Activated effector memory CD4-positive, alpha-beta T cell treated with Interleukin-2 at 50 U/mL for 16 hours (primary cell): ENCODE measurements around the gene TRIM50.
"Not testable (repeated sequence)": the region's sequence is repeated elsewhere in the genome, so short reads cannot be mapped to it uniquely, and the experiment has no call there.

Experiments
- DNase-seq: peaks from one replicate; pipeline ENCODE4 v3.0.0-alpha.2; 2020

TRIM50 gene

GRCh38 chr7:73349763-73350162 lies 21.9 kb upstream of the TRIM50 start:
- no peak for DNase-seq

GRCh38 chr7:73345951-73346350 lies 18.1 kb upstream of the TRIM50 start:
- no peak for DNase-seq

- no peak for DNase-seq
Observed at GRCh38 chr7:73345538-73345937, 17.7 kb upstream of the TRIM50 start.

- DNase-seq: no peak
Observed at GRCh38 chr7:73343671-73344380, 15.9 kb upstream of the TRIM50 start.

- DNase-seq: no peak
Observed at GRCh38 chr7:73342645-73343044, 14.8 kb upstream of the TRIM50 start.

GRCh38 chr7:73341877-73342276 lies 14.0 kb upstream of the TRIM50 start:
- no peak for DNase-seq

GRCh38 chr7:73340514-73340913 lies 12.6 kb upstream of the TRIM50 start:
- DNase-seq: no peak

- no peak for DNase-seq
Observed at GRCh38 chr7:73338321-73338720, 10.4 kb upstream of the TRIM50 start.

- no peak for DNase-seq
Observed at GRCh38 chr7:73332447-73332846, 4.6 kb upstream of the TRIM50 start.

GRCh38 chr7:73330772-73331171 lies 2.9 kb upstream of the TRIM50 start:
- DNase-seq: no peak

GRCh38 chr7:73329861-73330581 lies 2.1 kb upstream of the TRIM50 start:
- DNase-seq: no peak

- no peak for DNase-seq
Observed at GRCh38 chr7:73328696-73329095, 814 bp upstream of the TRIM50 start.

GRCh38 chr7:73327449-73327848 lies 433 bp downstream of the TRIM50 start:
- DNase-seq: not testable (repeated sequence)

GRCh38 chr7:73325424-73325823 lies 2.5 kb downstream of the TRIM50 start:
- DNase-seq: not testable (repeated sequence)

- peak; percentile 39 for DNase-seq
Observed at GRCh38 chr7:73324081-73324845, 3.6 kb downstream of the TRIM50 start.

- DNase-seq: not testable (repeated sequence)
Observed at GRCh38 chr7:73323434-73324080, 4.3 kb downstream of the TRIM50 start.

- DNase-seq: not testable (repeated sequence)
Observed at GRCh38 chr7:73320009-73320408, 7.9 kb downstream of the TRIM50 start.

GRCh38 chr7:73319541-73319940 lies 8.3 kb downstream of the TRIM50 start:
- DNase-seq: not testable (repeated sequence)

- DNase-seq: not testable (repeated sequence)
Observed at GRCh38 chr7:73318656-73319204, 9.2 kb downstream of the TRIM50 start.

GRCh38 chr7:73316521-73316920 lies 11.4 kb downstream of the TRIM50 start:
- DNase-seq: no peak

GRCh38 chr7:73314271-73314670 lies 13.6 kb downstream of the TRIM50 start:
- no peak for DNase-seq

GRCh38 chr7:73313521-73313906 lies 14.4 kb downstream of the TRIM50 start:
- DNase-seq: no peak
